GM12878 (cell line): ENCODE measurements around the gene FEN1. TPM values are rescaled to one million over a fixed set of nuclear protein-coding genes. Genes with fewer than 3 reads are reported as not detected.

Experiments
- ATAC-seq: fragments of 200-7000 bp; cut with Tn5 transposase; 3 replicates; pipeline ENCODE4 v1.9.1; 2020; ENCODE audit warnings: mild to moderate bottlenecking, moderate library complexity
- BruUV-seq: library from RNA; stranded (reverse); fragments of 400-500 nt; replicated peaks from 2 replicates; lab custom pipeline; 2021; lab: Mats Ljungman, UMichigan
- CTCF ChIA-PET: fragments of 300-600 bp; sonication (Branson Sonifier 250); formaldehyde crosslinking; extraction: SDS; loops from one replicate; lab custom pipeline; 2021; ENCODE audit warnings: inconsistent platforms; lab: Yijun Ruan, JAX
- POLR2A ChIA-PET: fragments of 350-600 bp; formaldehyde crosslinking; extraction: SDS; loops from one replicate; lab custom pipeline; 2021; ENCODE audit warnings: inconsistent platforms; lab: Charles Lee
- RAD21 ChIA-PET: fragments of 300-600 bp; sonication (Branson Sonifier 250); formaldehyde crosslinking; loops from one replicate; lab custom pipeline; 2023; ENCODE audit warnings: antibody characterized with exemption; ENCODE audit not compliant: unreplicated experiment; lab: Charles Lee
- SMC1A ChIA-PET: fragments of 300-600 bp; sonication (Branson Sonifier 250); formaldehyde crosslinking; loops from one replicate; lab custom pipeline; 2023; ENCODE audit not compliant: unreplicated experiment, uncharacterized antibody; lab: Charles Lee
- DNase-seq: peaks from one replicate; pipeline ENCODE4 v3.0.0-alpha.2; 2011; ENCODE audit warnings: low read depth, low spot score
- FAIRE-seq: peaks from 3 replicates; lab custom pipeline; 2011; peaks lifted over from hg19 to GRCh38; lab: Jason Lieb, UNC
- H2AFZ ChIP-seq: 2 replicates; pipeline ENCODE4 v1.6.0; 2011; ENCODE audit warnings: low read depth, low read length, control low read depth; ENCODE audit not compliant: control insufficient read depth
- H3K27ac ChIP-seq: 2 replicates; pipeline ENCODE4 v1.5.1; 2011; ENCODE audit warnings: control low read depth; ENCODE audit not compliant: control insufficient read depth, insufficient read depth
- H3K27me3 ChIP-seq, 2 experiments: replicated peaks in 1 of 2; 2 replicates each; pipeline versions ENCODE4 v1.6.0 to v1.6.1; 2011; ENCODE audit warnings: low read length in 1 of 2; ENCODE audit not compliant: control insufficient read depth in 2 of 2, insufficient read depth in 2 of 2
- H3K36me3 ChIP-seq, 2 experiments: 2 replicates each; pipeline ENCODE4 v1.5.1; 2011; ENCODE audit warnings: low read length in 1 of 2; ENCODE audit not compliant: control insufficient read depth in 2 of 2, insufficient read depth in 2 of 2
- H3K4me1 ChIP-seq: 2 replicates; pipeline ENCODE4 v1.6.1; 2011; ENCODE audit warnings: mild to moderate bottlenecking, low read length, moderate library complexity, mixed read lengths; ENCODE audit not compliant: control insufficient read depth, insufficient read depth
- H3K4me2 ChIP-seq: 2 replicates; pipeline ENCODE4 v1.6.0; 2011; ENCODE audit warnings: control low read depth; ENCODE audit not compliant: control insufficient read depth, insufficient read depth
- H3K4me3 ChIP-seq: fragments of 200-600 bp; sonication (generic); 2 replicates; pipeline ENCODE4 v1.5.1; 2016
- H3K79me2 ChIP-seq: 2 replicates; pipeline ENCODE4 v1.6.0; 2011; ENCODE audit warnings: low read length; ENCODE audit not compliant: control insufficient read depth, insufficient read depth
- H3K9ac ChIP-seq: 2 replicates; pipeline ENCODE4 v1.8.0; 2011; ENCODE audit warnings: low read length, control low read depth, mixed read lengths; ENCODE audit not compliant: control insufficient read depth, insufficient read depth
- H3K9me3 ChIP-seq: replicated peaks from 3 replicates; pipeline ENCODE4 v1.5.1; 2011; ENCODE audit warnings: mild to moderate bottlenecking, low read length; ENCODE audit not compliant: control insufficient read depth, insufficient read depth
- H4K20me1 ChIP-seq: 2 replicates; pipeline ENCODE4 v1.6.0; 2011; ENCODE audit not compliant: control insufficient read depth, insufficient read depth
- EED ChIP-seq: sonication (generic); IDR thresholded peaks from 2 replicates; pipeline ENCODE4 v1.6.1; 2016; ENCODE audit warnings: antibody characterized with exemption, low read depth
- JUND ChIP-seq: IDR thresholded peaks from 2 replicates; pipeline ENCODE4 v1.6.1; 2012; ENCODE audit warnings: low read depth, mild to moderate bottlenecking, low read length, improper control_type of control experiment, moderate library complexity
- MEF2B ChIP-seq: fragments of 450-650 bp; IDR thresholded peaks from 2 replicates; pipeline ENCODE4 v1.6.1; 2018; ENCODE audit warnings: mild to moderate bottlenecking, moderate library complexity; ENCODE audit not compliant: partially characterized antibody, poor library complexity, severe bottlenecking
- SMAD1 ChIP-seq: fragments of 450-650 bp; IDR thresholded peaks from 2 replicates; pipeline ENCODE4 v1.6.1; 2018; ENCODE audit warnings: mild to moderate bottlenecking, low read depth; ENCODE audit not compliant: partially characterized antibody
- WGBS: methylation state at CpG from one replicate; pipeline ENCODE4 v1.1.6; 2016; ENCODE audit warnings: low lambda C conversion rate; ENCODE audit not compliant: insufficient replicate concordance, insufficient coverage; ENCODE audit errors: missing lambda C conversion rate; 5-methylcytosine and 5-hydroxymethylcytosine counted together
- in situ Hi-C: fragments of 300-500 bp; cut with MboI; formaldehyde crosslinking; loops from 9 replicates; pipeline ENCODE4 v1.14.3; 2018; ENCODE audit warnings: mixed read lengths
- intact Hi-C: fragments of 100-400 bp; cut with micrococcal nuclease; formaldehyde crosslinking; loops from one replicate; pipeline ENCODE4 v1.14.2; 2022; ENCODE audit not compliant: unreplicated experiment
- polyA plus RNA-seq, 11 experiments: library from polyadenylated mRNA; depleted of rRNA in 4 of 11; unstranded in 6 of 11; stranded (reverse) in 5 of 11; fragments of >200 nt; fragmentation: Nextera tagmentation in 4 of 11; fragmentation: Illumina TruSeq in 1 of 11; extraction: Ambion mirVana in 4 of 11; extraction: Trizol in 1 of 11; gene quantifications; 1 replicate in 1 of 11; 2 replicates in 10 of 11; pipeline versions ENCODE4 v1.2.1 to v1.2.3, GENCODE V29; 2011 to 2016; ENCODE audit warnings: inconsistent platforms in 2 of 11, missing spikeins in 2 of 11, low read depth in 1 of 11
- total RNA-seq, 4 experiments: library from RNA; depleted of rRNA in 3 of 4; stranded (reverse); fragments of >200 nt in 3 of 4; fragmentation: Illumina TruSeq in 1 of 4; extraction: Trizol in 1 of 4; gene quantifications; 2 replicates each; pipeline versions ENCODE4 v1.2.1 to v1.2.3, GENCODE V29; 2013 to 2021
- TF ChIP-seq, protein P1 (sequence below): fragments of 450-650 bp; IDR thresholded peaks from 2 replicates; pipeline ENCODE4 v1.6.1; 2017; ENCODE audit warnings: mild to moderate bottlenecking, moderate library complexity
- TF ChIP-seq, protein P2 (sequence below): fragments of 450-650 bp; IDR thresholded peaks from 2 replicates; pipeline ENCODE4 v1.6.1; 2017; ENCODE audit warnings: mild to moderate bottlenecking
- TF ChIP-seq, protein P3 (sequence below): fragments of 450-650 bp; IDR thresholded peaks from 2 replicates; pipeline ENCODE4 v1.6.1; 2016; ENCODE audit warnings: mild to moderate bottlenecking
- TF ChIP-seq, protein P4 (sequence below): fragments of 450-650 bp; conservative IDR thresholded peaks from 2 replicates; pipeline ENCODE4 v1.6.1; 2017; ENCODE audit warnings: mild to moderate bottlenecking, moderate library complexity
- TF ChIP-seq, protein P5 (sequence below): fragments of 450-650 bp; IDR thresholded peaks from 2 replicates; pipeline ENCODE4 v1.6.1; 2016; ENCODE audit warnings: mild to moderate bottlenecking

FEN1 gene
- total and polyA plus RNA-seq, 10 of the 15 experiments (the other 5 are each of a cell fraction or from before 2014, with no cell fraction given), result 54.8 to 282 (median 125) TPM

DNA sequence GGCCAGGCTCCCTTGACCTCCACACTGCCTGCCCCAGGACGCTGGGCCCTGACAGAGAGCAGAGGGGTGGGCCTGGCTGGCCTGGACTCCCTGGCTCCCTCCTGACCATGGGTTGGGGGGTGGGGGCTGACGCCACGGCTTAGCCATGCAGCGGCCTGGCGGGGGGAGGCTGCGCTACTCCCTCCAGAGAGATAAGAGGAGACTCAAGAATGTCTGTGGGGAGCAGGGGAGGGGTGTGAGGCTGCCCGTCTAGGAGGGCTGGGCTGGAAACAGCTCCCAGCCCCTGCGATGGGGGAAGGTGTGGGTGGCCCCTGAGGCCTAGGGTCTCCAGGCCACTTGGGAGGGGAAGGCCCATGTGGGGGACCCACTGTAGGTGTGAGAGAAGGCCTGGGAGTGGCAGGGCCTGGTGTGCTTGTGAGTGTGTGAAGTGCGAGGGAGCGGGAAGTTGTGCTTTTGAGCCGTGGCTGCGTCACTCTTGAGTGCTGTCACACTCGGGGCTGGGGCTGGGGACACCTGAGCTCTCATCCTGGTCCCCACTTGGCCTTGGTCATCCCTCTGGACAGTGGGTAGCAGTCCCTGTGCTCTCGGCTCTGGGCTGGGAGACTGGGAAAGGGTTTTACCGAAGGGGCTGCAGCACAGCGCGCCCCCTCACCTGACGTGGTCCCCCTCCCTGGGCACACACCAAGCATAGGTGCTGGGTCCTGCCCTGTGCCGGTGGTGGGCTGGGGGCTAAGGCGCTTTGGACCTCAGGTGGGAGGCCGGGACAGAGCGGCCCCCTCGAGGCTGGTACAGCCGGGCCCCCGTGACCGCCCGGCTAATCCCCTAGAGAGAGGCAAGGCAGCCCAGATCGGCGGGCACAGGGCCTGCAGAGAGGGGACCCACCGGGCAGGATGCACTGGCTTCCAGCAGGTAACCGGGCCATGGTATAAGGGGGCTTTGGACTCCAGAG lies 37.9 kb upstream of the FEN1 start:
- Histone ChIP-seq H3K9ac (no peak overlapping the region), H3K36me3 (no peaks in the 10 kb centered on the region), H3K4me2 (no peak overlapping the region), H3K27ac (no peak overlapping the region), H4K20me1 (no peaks in the 10 kb centered on the region), H3K4me3 (no peak overlapping the region), H3K9me3 (no peaks in the 10 kb centered on the region), H3K27me3 (no peaks in the 10 kb centered on the region; a peak in 1 of 4 replicates), H3K79me2 (no peaks in the 10 kb centered on the region), H3K4me1 (peaks cover 8% of the 10 kb centered on the region), H2AFZ (no peak overlapping the region)
- ChIA-PET CTCF (interaction anchor here (0.8 to 4.6 kb wide), 4 partner anchors 21 to 43 kb away, joined by 4 to 35 read pairs (median 8); partner anchors contain the start of genes FEN1 and TMEM258), POLR2A (interaction anchor here (1.2 to 8.0 kb wide), 8 partner anchors 24 to 214 kb away, joined by 3 to 60 read pairs (median 5); partner anchors contain the start of genes FADS2, FEN1, FTH1 and TMEM258), RAD21 (interaction anchor here (1.2 kb wide), 1 partner anchor 80 kb away, joined by 6 read pairs; no protein-coding TSS in a partner anchor), SMC1A (interaction anchor here (0.6 to 3.6 kb wide), 3 partner anchors 33 to 217 kb away, joined by 3 to 15 read pairs (median 3); no protein-coding TSS in a partner anchor)
- ATAC-seq (no peak), DNase-seq (no peak), FAIRE-seq (no peak)
- in situ Hi-C loops, result no loop called here
- BruUV-seq, result no TSS peak
- intact Hi-C loops, result no loop called here
- WGBS, result 68% methylated on average over 31 of the region's 31 CpGs
- TF ChIP-seq, protein P1, sequence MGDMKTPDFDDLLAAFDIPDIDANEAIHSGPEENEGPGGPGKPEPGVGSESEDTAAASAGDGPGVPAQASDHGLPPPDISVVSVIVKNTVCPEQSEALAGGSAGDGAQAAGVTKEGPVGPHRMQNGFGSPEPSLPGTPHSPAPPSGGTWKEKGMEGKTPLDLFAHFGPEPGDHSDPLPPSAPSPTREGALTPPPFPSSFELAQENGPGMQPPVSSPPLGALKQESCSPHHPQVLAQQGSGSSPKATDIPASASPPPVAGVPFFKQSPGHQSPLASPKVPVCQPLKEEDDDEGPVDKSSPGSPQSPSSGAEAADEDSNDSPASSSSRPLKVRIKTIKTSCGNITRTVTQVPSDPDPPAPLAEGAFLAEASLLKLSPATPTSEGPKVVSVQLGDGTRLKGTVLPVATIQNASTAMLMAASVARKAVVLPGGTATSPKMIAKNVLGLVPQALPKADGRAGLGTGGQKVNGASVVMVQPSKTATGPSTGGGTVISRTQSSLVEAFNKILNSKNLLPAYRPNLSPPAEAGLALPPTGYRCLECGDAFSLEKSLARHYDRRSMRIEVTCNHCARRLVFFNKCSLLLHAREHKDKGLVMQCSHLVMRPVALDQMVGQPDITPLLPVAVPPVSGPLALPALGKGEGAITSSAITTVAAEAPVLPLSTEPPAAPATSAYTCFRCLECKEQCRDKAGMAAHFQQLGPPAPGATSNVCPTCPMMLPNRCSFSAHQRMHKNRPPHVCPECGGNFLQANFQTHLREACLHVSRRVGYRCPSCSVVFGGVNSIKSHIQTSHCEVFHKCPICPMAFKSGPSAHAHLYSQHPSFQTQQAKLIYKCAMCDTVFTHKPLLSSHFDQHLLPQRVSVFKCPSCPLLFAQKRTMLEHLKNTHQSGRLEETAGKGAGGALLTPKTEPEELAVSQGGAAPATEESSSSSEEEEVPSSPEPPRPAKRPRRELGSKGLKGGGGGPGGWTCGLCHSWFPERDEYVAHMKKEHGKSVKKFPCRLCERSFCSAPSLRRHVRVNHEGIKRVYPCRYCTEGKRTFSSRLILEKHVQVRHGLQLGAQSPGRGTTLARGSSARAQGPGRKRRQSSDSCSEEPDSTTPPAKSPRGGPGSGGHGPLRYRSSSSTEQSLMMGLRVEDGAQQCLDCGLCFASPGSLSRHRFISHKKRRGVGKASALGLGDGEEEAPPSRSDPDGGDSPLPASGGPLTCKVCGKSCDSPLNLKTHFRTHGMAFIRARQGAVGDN, result peak; percentile 52; the same call in 1 of the 2 replicates
- no peak for TF ChIP-seq JUND
- TF ChIP-seq, protein P2, sequence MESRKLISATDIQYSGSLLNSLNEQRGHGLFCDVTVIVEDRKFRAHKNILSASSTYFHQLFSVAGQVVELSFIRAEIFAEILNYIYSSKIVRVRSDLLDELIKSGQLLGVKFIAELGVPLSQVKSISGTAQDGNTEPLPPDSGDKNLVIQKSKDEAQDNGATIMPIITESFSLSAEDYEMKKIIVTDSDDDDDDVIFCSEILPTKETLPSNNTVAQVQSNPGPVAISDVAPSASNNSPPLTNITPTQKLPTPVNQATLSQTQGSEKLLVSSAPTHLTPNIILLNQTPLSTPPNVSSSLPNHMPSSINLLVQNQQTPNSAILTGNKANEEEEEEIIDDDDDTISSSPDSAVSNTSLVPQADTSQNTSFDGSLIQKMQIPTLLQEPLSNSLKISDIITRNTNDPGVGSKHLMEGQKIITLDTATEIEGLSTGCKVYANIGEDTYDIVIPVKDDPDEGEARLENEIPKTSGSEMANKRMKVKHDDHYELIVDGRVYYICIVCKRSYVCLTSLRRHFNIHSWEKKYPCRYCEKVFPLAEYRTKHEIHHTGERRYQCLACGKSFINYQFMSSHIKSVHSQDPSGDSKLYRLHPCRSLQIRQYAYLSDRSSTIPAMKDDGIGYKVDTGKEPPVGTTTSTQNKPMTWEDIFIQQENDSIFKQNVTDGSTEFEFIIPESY, result 0 out of 2 replicates have a peak, but pooled peaks have one; percentile 38
- TF ChIP-seq, protein P3, sequence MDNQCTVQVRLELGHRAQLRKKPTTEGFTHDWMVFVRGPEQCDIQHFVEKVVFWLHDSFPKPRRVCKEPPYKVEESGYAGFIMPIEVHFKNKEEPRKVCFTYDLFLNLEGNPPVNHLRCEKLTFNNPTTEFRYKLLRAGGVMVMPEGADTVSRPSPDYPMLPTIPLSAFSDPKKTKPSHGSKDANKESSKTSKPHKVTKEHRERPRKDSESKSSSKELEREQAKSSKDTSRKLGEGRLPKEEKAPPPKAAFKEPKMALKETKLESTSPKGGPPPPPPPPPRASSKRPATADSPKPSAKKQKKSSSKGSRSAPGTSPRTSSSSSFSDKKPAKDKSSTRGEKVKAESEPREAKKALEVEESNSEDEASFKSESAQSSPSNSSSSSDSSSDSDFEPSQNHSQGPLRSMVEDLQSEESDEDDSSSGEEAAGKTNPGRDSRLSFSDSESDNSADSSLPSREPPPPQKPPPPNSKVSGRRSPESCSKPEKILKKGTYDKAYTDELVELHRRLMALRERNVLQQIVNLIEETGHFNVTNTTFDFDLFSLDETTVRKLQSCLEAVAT, result peak; percentile 94
- TF ChIP-seq MEF2B, result peak; percentile 8
- TF ChIP-seq, protein P4, sequence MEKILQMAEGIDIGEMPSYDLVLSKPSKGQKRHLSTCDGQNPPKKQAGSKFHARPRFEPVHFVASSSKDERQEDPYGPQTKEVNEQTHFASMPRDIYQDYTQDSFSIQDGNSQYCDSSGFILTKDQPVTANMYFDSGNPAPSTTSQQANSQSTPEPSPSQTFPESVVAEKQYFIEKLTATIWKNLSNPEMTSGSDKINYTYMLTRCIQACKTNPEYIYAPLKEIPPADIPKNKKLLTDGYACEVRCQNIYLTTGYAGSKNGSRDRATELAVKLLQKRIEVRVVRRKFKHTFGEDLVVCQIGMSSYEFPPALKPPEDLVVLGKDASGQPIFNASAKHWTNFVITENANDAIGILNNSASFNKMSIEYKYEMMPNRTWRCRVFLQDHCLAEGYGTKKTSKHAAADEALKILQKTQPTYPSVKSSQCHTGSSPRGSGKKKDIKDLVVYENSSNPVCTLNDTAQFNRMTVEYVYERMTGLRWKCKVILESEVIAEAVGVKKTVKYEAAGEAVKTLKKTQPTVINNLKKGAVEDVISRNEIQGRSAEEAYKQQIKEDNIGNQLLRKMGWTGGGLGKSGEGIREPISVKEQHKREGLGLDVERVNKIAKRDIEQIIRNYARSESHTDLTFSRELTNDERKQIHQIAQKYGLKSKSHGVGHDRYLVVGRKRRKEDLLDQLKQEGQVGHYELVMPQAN, result 0 out of 2 replicates have a peak, but pooled peaks have one; percentile 21
- TF ChIP-seq EED, result no peak
- peak; percentile 13 for TF ChIP-seq SMAD1
- TF ChIP-seq, protein P5, sequence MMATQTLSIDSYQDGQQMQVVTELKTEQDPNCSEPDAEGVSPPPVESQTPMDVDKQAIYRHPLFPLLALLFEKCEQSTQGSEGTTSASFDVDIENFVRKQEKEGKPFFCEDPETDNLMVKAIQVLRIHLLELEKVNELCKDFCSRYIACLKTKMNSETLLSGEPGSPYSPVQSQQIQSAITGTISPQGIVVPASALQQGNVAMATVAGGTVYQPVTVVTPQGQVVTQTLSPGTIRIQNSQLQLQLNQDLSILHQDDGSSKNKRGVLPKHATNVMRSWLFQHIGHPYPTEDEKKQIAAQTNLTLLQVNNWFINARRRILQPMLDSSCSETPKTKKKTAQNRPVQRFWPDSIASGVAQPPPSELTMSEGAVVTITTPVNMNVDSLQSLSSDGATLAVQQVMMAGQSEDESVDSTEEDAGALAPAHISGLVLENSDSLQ, result peak; percentile 20; the same call in 1 of the 2 replicates
